Measurements from ENCODE around the gene CC2D2A.

Gene CC2D2A

DNA sequence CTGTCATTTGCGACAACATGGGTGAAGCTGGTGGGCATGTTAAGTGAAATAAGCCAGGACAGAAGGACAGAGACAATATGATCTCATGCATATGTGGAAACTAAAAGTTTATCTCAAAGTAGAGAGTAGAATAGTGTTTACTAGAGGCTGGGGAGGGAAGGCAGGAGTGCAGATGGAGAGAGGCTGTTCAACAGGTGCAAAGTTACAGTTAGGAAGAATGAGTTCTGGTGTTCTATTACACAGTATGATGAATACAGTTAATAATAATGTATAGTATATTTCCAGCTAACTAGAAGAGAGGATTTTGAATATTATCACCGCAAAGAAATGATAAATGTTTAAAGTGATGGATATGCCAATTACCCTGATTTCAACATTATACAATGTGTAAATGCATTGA is 115.6 kb downstream of the CC2D2A start:
- no peak for DNase-seq (ENCODE audit: low read depth)
- TF ChIP-seq, protein P1, sequence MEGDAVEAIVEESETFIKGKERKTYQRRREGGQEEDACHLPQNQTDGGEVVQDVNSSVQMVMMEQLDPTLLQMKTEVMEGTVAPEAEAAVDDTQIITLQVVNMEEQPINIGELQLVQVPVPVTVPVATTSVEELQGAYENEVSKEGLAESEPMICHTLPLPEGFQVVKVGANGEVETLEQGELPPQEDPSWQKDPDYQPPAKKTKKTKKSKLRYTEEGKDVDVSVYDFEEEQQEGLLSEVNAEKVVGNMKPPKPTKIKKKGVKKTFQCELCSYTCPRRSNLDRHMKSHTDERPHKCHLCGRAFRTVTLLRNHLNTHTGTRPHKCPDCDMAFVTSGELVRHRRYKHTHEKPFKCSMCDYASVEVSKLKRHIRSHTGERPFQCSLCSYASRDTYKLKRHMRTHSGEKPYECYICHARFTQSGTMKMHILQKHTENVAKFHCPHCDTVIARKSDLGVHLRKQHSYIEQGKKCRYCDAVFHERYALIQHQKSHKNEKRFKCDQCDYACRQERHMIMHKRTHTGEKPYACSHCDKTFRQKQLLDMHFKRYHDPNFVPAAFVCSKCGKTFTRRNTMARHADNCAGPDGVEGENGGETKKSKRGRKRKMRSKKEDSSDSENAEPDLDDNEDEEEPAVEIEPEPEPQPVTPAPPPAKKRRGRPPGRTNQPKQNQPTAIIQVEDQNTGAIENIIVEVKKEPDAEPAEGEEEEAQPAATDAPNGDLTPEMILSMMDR (conservative IDR thresholded peaks at IDR 0.05; ENCODE audit: low read depth, low read length) = no peak
- H3K4me3 ChIP-seq (ENCODE audit: low read depth, low read length) = no peak overlapping the region

DNA sequence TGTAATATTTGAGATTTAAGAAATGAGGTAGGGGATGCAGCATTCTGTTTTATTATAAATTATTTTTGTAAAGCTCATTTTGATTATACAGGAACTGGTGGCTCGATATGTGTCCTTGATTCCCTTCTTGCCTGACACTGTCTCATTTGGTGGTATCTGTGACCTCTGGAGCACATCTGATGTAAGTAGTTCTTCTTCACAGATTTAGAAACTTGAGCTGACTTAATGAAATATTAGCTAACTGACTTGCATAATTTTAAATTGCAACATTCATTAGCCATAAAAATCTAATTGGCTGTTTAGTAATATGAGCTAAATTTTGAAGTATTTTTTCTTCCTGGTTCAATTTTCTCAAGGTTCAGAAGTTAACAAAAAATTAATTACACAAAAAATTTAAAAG is 116.4 kb downstream of the CC2D2A start:
- TF ChIP-seq, protein P1 (conservative IDR thresholded peaks at IDR 0.05; ENCODE audit: low read depth, low read length) = no peak
- H3K4me3 ChIP-seq (ENCODE audit: low read depth, low read length) = no peak overlapping the region
- DNase-seq (ENCODE audit: low read depth) = peak; percentile 22

- no peak overlapping the region for H3K4me3 ChIP-seq (ENCODE audit: low read depth, low read length)
- TF ChIP-seq, protein P1 (conservative IDR thresholded peaks at IDR 0.05; ENCODE audit: low read depth, low read length) = no peak
- peak; percentile 90 for DNase-seq (ENCODE audit: low read depth)
Observed at GRCh38 chr4:15587649-15588048, 118.0 kb downstream of the CC2D2A start.

DNA sequence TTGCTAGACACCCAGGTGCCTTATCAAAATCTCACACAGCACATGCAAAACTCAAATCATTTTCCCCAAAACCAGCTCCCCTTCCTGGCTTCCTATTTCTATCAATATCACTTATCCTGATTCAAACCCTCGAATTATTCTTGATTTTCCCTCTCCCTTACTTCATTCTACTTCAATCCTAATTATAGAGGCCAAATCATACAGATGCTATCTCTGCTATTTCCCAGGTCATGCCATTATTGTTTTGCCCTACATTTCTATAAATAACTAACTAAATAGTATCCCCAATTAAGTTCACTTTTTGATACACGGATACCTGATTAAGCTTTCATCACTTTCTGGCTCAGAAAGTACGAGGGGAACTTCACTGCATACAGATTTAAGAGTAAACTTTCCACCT is 123.1 kb downstream of the CC2D2A start:
- no peak for DNase-seq (ENCODE audit: low read depth)
- no peak overlapping the region for H3K4me3 ChIP-seq (ENCODE audit: low read depth, low read length)
- TF ChIP-seq, protein P1 (conservative IDR thresholded peaks at IDR 0.05; ENCODE audit: low read depth, low read length) = no peak

DNA sequence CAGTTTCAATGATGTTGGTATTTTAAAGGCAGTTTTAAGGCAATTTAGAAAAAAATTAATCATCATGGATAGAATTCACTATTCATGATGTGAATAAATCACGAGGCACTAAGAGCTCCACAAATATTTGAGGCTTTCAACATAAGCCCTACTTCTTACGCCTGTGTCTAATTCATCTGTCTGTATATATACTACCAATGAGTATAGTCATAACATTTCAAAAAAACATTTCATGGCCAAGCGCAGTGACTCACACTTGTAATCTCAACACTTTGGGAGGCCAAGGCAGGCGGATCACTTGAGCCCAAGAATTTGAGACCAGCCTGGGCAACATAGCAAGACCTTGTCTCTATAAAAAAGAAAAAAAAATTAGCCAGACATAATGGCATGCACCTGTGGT is 129.0 kb downstream of the CC2D2A start:
- peak; percentile 64 for DNase-seq (ENCODE audit: low read depth)
- TF ChIP-seq, protein P1 (conservative IDR thresholded peaks at IDR 0.05; ENCODE audit: low read depth, low read length) = no peak
- H3K4me3 ChIP-seq (ENCODE audit: low read depth, low read length) = no peak overlapping the region

GRCh38 chr4:15600176-15600575 is 130.5 kb downstream of the CC2D2A start:
- H3K4me3 ChIP-seq (ENCODE audit: low read depth, low read length) = no peak overlapping the region
- TF ChIP-seq, protein P1 (conservative IDR thresholded peaks at IDR 0.05; ENCODE audit: low read depth, low read length) = no peak
- DNase-seq (ENCODE audit: low read depth) = no peak

- TF ChIP-seq, protein P1 (conservative IDR thresholded peaks at IDR 0.05; ENCODE audit: low read depth, low read length) = no peak
- H3K4me3 ChIP-seq (ENCODE audit: low read depth, low read length) = no peak overlapping the region
- no peak for DNase-seq (ENCODE audit: low read depth)
Observed at GRCh38 chr4:15601862-15602261, 132.2 kb downstream of the CC2D2A start.

Measured in choroid plexus epithelial cell (primary cell).